ENCODE data around the gene ATP6V1E1. TPM values are rescaled to one million over a fixed set of nuclear protein-coding genes. Genes with fewer than 3 reads are reported as not detected.

Gene ATP6V1E1
- total and polyA plus RNA-seq, 2 of the 13 experiments (the other 11 are each of a cell fraction or from before 2014, with no cell fraction given), result 69.3 to 90.9 TPM

DNA sequence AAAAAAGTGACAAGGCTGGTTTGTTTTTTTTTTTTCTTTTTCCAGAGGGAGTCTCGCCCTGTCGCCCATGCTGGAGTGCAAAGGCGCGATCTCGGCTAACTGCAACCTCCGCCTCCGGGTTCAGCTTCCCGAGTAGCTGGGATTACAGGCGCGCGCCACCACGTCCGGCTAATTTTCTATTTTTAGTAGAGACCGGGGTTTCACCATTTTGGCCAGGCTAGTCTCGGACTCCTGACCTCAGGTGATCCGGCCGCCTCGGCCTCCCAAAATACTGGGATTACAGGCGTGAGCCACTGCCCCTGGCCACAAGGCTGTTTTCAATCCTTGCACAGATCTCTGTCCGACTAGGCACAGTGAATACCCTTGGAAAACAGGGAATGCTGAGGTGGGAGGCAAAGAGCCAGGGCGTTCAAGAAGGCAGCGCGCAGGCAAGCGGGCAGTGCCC lies 566 bp downstream of the ATP6V1E1 start (continued):
- TF ChIP-seq, protein P1, sequence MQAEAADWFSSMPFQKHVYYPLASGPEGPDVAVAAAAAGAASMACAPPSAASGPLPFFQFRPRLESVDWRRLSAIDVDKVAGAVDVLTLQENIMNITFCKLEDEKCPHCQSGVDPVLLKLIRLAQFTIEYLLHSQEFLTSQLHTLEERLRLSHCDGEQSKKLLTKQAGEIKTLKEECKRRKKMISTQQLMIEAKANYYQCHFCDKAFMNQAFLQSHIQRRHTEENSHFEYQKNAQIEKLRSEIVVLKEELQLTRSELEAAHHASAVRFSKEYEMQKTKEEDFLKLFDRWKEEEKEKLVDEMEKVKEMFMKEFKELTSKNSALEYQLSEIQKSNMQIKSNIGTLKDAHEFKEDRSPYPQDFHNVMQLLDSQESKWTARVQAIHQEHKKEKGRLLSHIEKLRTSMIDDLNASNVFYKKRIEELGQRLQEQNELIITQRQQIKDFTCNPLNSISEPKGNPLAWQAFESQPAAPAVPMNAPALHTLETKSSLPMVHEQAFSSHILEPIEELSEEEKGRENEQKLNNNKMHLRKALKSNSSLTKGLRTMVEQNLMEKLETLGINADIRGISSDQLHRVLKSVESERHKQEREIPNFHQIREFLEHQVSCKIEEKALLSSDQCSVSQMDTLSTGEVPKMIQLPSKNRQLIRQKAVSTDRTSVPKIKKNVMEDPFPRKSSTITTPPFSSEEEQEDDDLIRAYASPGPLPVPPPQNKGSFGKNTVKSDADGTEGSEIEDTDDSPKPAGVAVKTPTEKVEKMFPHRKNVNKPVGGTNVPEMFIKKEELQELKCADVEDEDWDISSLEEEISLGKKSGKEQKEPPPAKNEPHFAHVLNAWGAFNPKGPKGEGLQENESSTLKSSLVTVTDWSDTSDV (CRISPR knock-in tag; IDR thresholded peaks at IDR 0.05), result 0 out of 2 replicates have a peak, but pooled peaks have one; percentile 20
- TF ChIP-seq ZNF891 (CRISPR knock-in tag; IDR thresholded peaks at IDR 0.05) (peak; percentile 53; the same call in 1 of the 2 replicates), ISL2 (CRISPR knock-in tag; IDR thresholded peaks at IDR 0.05) (no peak), ZNF143 (CRISPR knock-in tag; IDR thresholded peaks at IDR 0.05) (0 out of 2 replicates have a peak, but pooled peaks have one; percentile 2), NR3C1 (CRISPR knock-in tag; IDR thresholded peaks at IDR 0.05) (no peak), ZNF460 (CRISPR knock-in tag; IDR thresholded peaks at IDR 0.05; ENCODE audit: borderline replicate concordance) (peak; percentile 78; the same call in 1 of the 2 replicates), MEIS1 (CRISPR knock-in tag; IDR thresholded peaks at IDR 0.05; ENCODE audit: borderline replicate concordance) (no peak), ZFP41 (CRISPR knock-in tag; IDR thresholded peaks at IDR 0.05; ENCODE audit: borderline replicate concordance) (peak; percentile 37; the same call in 1 of the 2 replicates)

DNA sequence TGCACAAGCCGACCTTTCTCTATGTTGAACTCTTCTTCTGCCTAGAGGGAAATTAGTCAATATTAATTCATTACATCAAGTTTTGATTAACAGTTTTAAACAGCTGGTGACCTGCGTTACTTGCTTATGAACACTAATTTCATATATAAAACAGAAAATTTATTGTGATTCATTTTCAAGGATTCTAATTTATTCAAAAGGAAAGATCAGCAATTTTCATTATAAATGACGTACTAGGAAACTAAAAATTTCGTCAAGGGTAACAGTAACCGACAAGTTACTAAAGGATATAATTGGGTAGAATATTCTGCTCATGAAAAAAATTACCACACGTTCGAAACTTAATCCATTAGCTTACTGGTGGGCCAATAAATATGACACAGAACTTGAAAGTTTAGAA lies 15.3 kb downstream of the ATP6V1E1 start:
- H3K4me3 ChIP-seq (replicated peaks in 1 of 3; ENCODE audit: insufficient read depth in 1 of 3, low read depth in 2 of 3, low read length in 3 of 3), result no peak overlapping the region
- no peak for DNase-seq (ENCODE audit: low spot score)
- ATAC-seq, result no peak
- H3K9ac ChIP-seq (ENCODE audit: insufficient read depth, low read depth, low read length), result no peak overlapping the region
- H3K27me3 ChIP-seq (ENCODE audit: control insufficient read depth in 1 of 2, insufficient read depth in 2 of 2, low read length in 2 of 2), result no peaks in the 10 kb centered on the region
- H3K4me1 ChIP-seq (ENCODE audit: insufficient read depth, low read length), result no peaks in the 10 kb centered on the region
- no peak overlapping the region for H3K27ac ChIP-seq (ENCODE audit: extremely low read length, insufficient read depth, low read length)
- in situ Hi-C loops (cut with HindIII; ENCODE audit: extremely low pct_ligation_motif_present, low pct_unique_long_range_greater_than_20kb) (no loop called here), intact Hi-C loops (cut with micrococcal nuclease; ENCODE audit: unreplicated experiment) (no loop called here)
- ChIA-PET CTCF (ENCODE audit: low intra/inter-chr PET ratio, low total read pairs) (no interaction called here), POLR2A (no interaction called here)
- BruUV-seq (replicated peaks), result no TSS peak
- WGBS (ENCODE audit: low lambda C conversion rate), result 97% methylated on average over 7 of the region's 7 CpGs
- no peak overlapping the region for H3K4me2 ChIP-seq (ENCODE audit: low read depth, low read length)
- H3K9me3 ChIP-seq (ENCODE audit: low read length), result no peaks in the 10 kb centered on the region
- H3K79me2 ChIP-seq (ENCODE audit: insufficient read depth, low read length), result peaks cover 3% of the 10 kb centered on the region
- no peak for TF ChIP-seq SALL1 (CRISPR knock-in tag; IDR thresholded peaks at IDR 0.05)
- TF ChIP-seq, protein P2, sequence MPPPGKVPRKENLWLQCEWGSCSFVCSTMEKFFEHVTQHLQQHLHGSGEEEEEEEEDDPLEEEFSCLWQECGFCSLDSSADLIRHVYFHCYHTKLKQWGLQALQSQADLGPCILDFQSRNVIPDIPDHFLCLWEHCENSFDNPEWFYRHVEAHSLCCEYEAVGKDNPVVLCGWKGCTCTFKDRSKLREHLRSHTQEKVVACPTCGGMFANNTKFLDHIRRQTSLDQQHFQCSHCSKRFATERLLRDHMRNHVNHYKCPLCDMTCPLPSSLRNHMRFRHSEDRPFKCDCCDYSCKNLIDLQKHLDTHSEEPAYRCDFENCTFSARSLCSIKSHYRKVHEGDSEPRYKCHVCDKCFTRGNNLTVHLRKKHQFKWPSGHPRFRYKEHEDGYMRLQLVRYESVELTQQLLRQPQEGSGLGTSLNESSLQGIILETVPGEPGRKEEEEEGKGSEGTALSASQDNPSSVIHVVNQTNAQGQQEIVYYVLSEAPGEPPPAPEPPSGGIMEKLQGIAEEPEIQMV (CRISPR knock-in tag; IDR thresholded peaks at IDR 0.05; ENCODE audit: low read depth), result no peak
- TF ChIP-seq, protein P3, sequence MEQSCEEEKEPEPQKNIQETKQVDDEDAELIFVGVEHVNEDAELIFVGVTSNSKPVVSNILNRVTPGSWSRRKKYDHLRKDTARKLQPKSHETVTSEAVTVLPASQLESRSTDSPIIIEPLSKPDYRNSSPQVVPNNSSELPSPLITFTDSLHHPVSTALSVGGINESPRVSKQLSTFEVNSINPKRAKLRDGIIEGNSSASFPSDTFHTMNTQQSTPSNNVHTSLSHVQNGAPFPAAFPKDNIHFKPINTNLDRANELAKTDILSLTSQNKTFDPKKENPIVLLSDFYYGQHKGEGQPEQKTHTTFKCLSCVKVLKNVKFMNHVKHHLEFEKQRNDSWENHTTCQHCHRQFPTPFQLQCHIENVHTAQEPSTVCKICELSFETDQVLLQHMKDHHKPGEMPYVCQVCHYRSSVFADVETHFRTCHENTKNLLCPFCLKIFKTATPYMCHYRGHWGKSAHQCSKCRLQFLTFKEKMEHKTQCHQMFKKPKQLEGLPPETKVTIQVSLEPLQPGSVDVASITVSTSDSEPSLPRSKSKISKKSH (CRISPR knock-in tag; IDR thresholded peaks at IDR 0.05; ENCODE audit: borderline replicate concordance), result no peak
- TF ChIP-seq MAFK (conservative IDR thresholded peaks at IDR 0.05 in 1 of 2, IDR thresholded peaks at IDR 0.05 in 1 of 2; ENCODE audit: low read length in 2 of 2), result peak; percentile 8 to 46; a peak in 2 of 4 replicates
- TF ChIP-seq MAFF (IDR thresholded peaks at IDR 0.05; ENCODE audit: low read depth, low read length), result 0 out of 2 replicates have a peak, but pooled peaks have one; percentile 23
- TF ChIP-seq FOXC1 (CRISPR knock-in tag; IDR thresholded peaks at IDR 0.05; ENCODE audit: borderline replicate concordance), result no peak
- no peak for TF ChIP-seq SIN3B (IDR thresholded peaks at IDR 0.05; ENCODE audit: low read length)
- peaks cover 9 to 38% of the 10 kb centered on the region in 2 experiments; a peak in 3 of 5 replicates for H3K36me3 ChIP-seq (replicated peaks in 1 of 2; ENCODE audit: control insufficient read depth in 1 of 2, insufficient read depth in 2 of 2, low read length in 2 of 2)
- no peak overlapping the region for H2AFZ ChIP-seq (ENCODE audit: low read length)
- no peaks in the 10 kb centered on the region for H4K20me1 ChIP-seq (ENCODE audit: insufficient read depth, low read length)
- FAIRE-seq, result no peak

Data from HepG2 (cell line).